HG03520 (cell line): ENCODE data around the gene MACROD2.

Experiments used
- ATAC-seq: cut with Tn5 transposase; IDR thresholded peaks from one replicate; pipeline ENCODE4 v1.9.1; 2021; ENCODE audit warnings: mild to moderate bottlenecking, moderate library complexity; ENCODE audit not compliant: unreplicated experiment

MACROD2 gene

GRCh38 chr20:15622368-15622767, 1627.1 kb downstream of the MACROD2 start:
- ATAC-seq, result no peak

GRCh38 chr20:15623215-15623614, 1627.9 kb downstream of the MACROD2 start:
- no peak for ATAC-seq

GRCh38 chr20:15625981-15626380, 1630.7 kb downstream of the MACROD2 start:
- ATAC-seq, result no peak

GRCh38 chr20:15627089-15627488, 1631.8 kb downstream of the MACROD2 start:
- no peak for ATAC-seq

GRCh38 chr20:15627501-15627903, 1632.2 kb downstream of the MACROD2 start:
- ATAC-seq, result no peak

GRCh38 chr20:15628851-15629353, 1633.6 kb downstream of the MACROD2 start:
- no peak for ATAC-seq

GRCh38 chr20:15630360-15630759, 1635.0 kb downstream of the MACROD2 start:
- no peak for ATAC-seq

- no peak for ATAC-seq
These were observed 1637.4 kb downstream of the MACROD2 start for GRCh38 chr20:15632680-15633079.

- no peak for ATAC-seq
These were observed 1638.8 kb downstream of the MACROD2 start for GRCh38 chr20:15634102-15634501.

GRCh38 chr20:15637546-15637945, 1642.2 kb downstream of the MACROD2 start:
- ATAC-seq, result no peak

GRCh38 chr20:15637950-15638754, 1642.8 kb downstream of the MACROD2 start:
- no peak for ATAC-seq

- ATAC-seq, result no peak
These were observed 1643.5 kb downstream of the MACROD2 start for GRCh38 chr20:15638816-15639215.

GRCh38 chr20:15639839-15640238, 1644.5 kb downstream of the MACROD2 start:
- ATAC-seq, result no peak

- ATAC-seq, result no peak
These were observed 1646.8 kb downstream of the MACROD2 start for GRCh38 chr20:15642109-15642508.

GRCh38 chr20:15642676-15643075, 1647.4 kb downstream of the MACROD2 start:
- no peak for ATAC-seq

GRCh38 chr20:15643713-15644112, 1648.4 kb downstream of the MACROD2 start:
- ATAC-seq, result no peak

GRCh38 chr20:15645816-15646215, 1650.5 kb downstream of the MACROD2 start:
- ATAC-seq, result no peak

GRCh38 chr20:15653396-15654207, 1658.3 kb downstream of the MACROD2 start:
- ATAC-seq, result no peak

- peak; percentile 99 for ATAC-seq
These were observed 1658.9 kb downstream of the MACROD2 start for GRCh38 chr20:15654208-15654649.

GRCh38 chr20:15655295-15655874, 1660.1 kb downstream of the MACROD2 start:
- ATAC-seq, result no peak

- ATAC-seq, result no peak
These were observed 1660.8 kb downstream of the MACROD2 start for GRCh38 chr20:15656124-15656523.
